Lung (tissue), 12 donors: Measurements from ENCODE around the gene CMTM2. TPM values are rescaled to one million over a fixed set of nuclear protein-coding genes. Genes with fewer than 3 reads are reported as not detected.

ENCODE experiments used
- ATAC-seq: fragments of 200-7000 bp; cut with Tn5 transposase; one replicate; pipeline ENCODE4 v1.9.1; 2020; ENCODE audit warnings: moderate number of reproducible peaks; ENCODE audit not compliant: insufficient read depth, low FRiP score
- DNase-seq, 3 donors: peaks; one replicate each; pipeline ENCODE4 v3.0.0-alpha.2; 2013 to 2017
- H3K27ac ChIP-seq, 2 donors: one replicate each; pipeline ENCODE4 v1.5.1; 2013; ENCODE audit warnings: mild to moderate bottlenecking in 2 of 2, moderate library complexity in 2 of 2, control low read depth in 1 of 2, inconsistent platforms in 1 of 2, low read depth in 1 of 2, low read length in 1 of 2
- H3K27me3 ChIP-seq, 3 donors: one replicate each; pipeline ENCODE4 v1.5.1; 2013; ENCODE audit warnings: low read length in 2 of 3; ENCODE audit not compliant: control insufficient read depth in 3 of 3, insufficient read depth in 3 of 3
- H3K36me3 ChIP-seq, 4 donors: one replicate each; pipeline ENCODE4 v1.5.1; 2013; ENCODE audit warnings: low read length in 4 of 4, mild to moderate bottlenecking in 1 of 4, moderate library complexity in 1 of 4; ENCODE audit not compliant: control insufficient read depth in 4 of 4, insufficient read depth in 4 of 4
- H3K4me1 ChIP-seq, 5 donors: one replicate each; pipeline ENCODE4 v1.5.1; 2013; ENCODE audit warnings: low read length in 5 of 5, mild to moderate bottlenecking in 2 of 5, moderate library complexity in 1 of 5; ENCODE audit not compliant: control insufficient read depth in 5 of 5, insufficient read depth in 5 of 5
- H3K4me3 ChIP-seq: one replicate; pipeline ENCODE4 v1.5.1; 2013; ENCODE audit warnings: mild to moderate bottlenecking, control low read depth, moderate library complexity
- H3K9ac ChIP-seq, 2 donors: one replicate each; pipeline ENCODE4 v1.5.1; 2013; ENCODE audit warnings: low read length in 2 of 2, control low read depth in 1 of 2; ENCODE audit not compliant: insufficient read depth in 1 of 2
- H3K9me3 ChIP-seq, 4 donors: one replicate each; pipeline ENCODE4 v1.5.1; 2013; ENCODE audit warnings: low read length in 3 of 4, mild to moderate bottlenecking in 1 of 4, moderate library complexity in 1 of 4; ENCODE audit not compliant: control insufficient read depth in 4 of 4, insufficient read depth in 3 of 4
- CTCF ChIP-seq: IDR thresholded peaks from 2 replicates; pipeline ENCODE4 v1.5.1; 2012; ENCODE audit warnings: mild to moderate bottlenecking; ENCODE audit errors: control extremely low read depth, extremely low read depth
- WGBS, 2 donors: extraction: QIAGEN DNeasy Blood & Tissue Kit; methylation state at CpG; one replicate each; pipeline ENCODE4 v1.1.7; 2013; 5-methylcytosine and 5-hydroxymethylcytosine counted together
- polyA plus RNA-seq, 2 donors: library from polyadenylated mRNA; stranded (reverse); fragments of 200-250 nt; gene quantifications; one replicate each; pipeline ENCODE4 v1.2.1, GENCODE V29; 2013
- total RNA-seq, 2 donors: library from RNA; depleted of rRNA in 1 of 2; stranded (reverse); fragments of >200 nt in 1 of 2; gene quantifications; one replicate each; pipeline ENCODE4 v1.2.1, GENCODE V29; 2014 to 2021
- donor health status: control.
- donor health status: control.
- donor health status: Bipolar disorder and iron deficiency.
- donor health status: healthy.
- donor health status: DM: yes; HTN: yes; CAD: no.

Gene CMTM2
- total and polyA plus RNA-seq, 4 donors, result 2.0 to 14.1 (median 3.0) TPM

GRCh38 chr16:66569131-66569530 lies 10.1 kb upstream of the CMTM2 start:
- H3K4me1 ChIP-seq, result peaks cover 0 to 2% (median 0%) of the 10 kb centered on the region in 5 donors
- WGBS, 2 donors, result 100% methylated on average over 1 of the region's 1 CpG
- no peak for ATAC-seq
- no peak overlapping the region for H3K9ac ChIP-seq
- no peak overlapping the region for H3K27ac ChIP-seq
- H3K9me3 ChIP-seq, result peaks cover 0 to 2% (median 0%) of the 10 kb centered on the region in 4 donors
- no peak for TF ChIP-seq CTCF
- H3K4me3 ChIP-seq, result no peak overlapping the region
- peaks cover 0 to 19% (median 10%) of the 10 kb centered on the region in 4 donors for H3K36me3 ChIP-seq
- no peaks in the 10 kb centered on the region for H3K27me3 ChIP-seq
- no peak for DNase-seq

GRCh38 chr16:66569827-66570405 lies 9.3 kb upstream of the CMTM2 start:
- H3K27ac ChIP-seq, result no peak overlapping the region
- WGBS, 2 donors, result 63 to 64% methylated on average over 3 of the region's 3 CpGs
- no peak overlapping the region for H3K9ac ChIP-seq
- peak; percentile 58 for ATAC-seq
- no peak overlapping the region for H3K4me3 ChIP-seq
- peaks cover 0 to 2% (median 0%) of the 10 kb centered on the region in 5 donors for H3K4me1 ChIP-seq
- no peak for TF ChIP-seq CTCF
- DNase-seq, result no peak
- H3K36me3 ChIP-seq, result peaks cover 0 to 15% (median 7%) of the 10 kb centered on the region in 4 donors
- peaks cover 0 to 2% (median 0%) of the 10 kb centered on the region in 4 donors for H3K9me3 ChIP-seq
- H3K27me3 ChIP-seq, result no peaks in the 10 kb centered on the region

- no peak for DNase-seq
- Histone ChIP-seq H3K9me3 (no peaks in the 10 kb centered on the region), H3K4me3 (no peak overlapping the region), H3K4me1 (peaks cover 0 to 2% (median 0%) of the 10 kb centered on the region in 5 donors), H3K27ac (no peak overlapping the region), H3K9ac (no peak overlapping the region), H3K27me3 (peaks cover 0 to 4% (median 0%) of the 10 kb centered on the region in 3 donors), H3K36me3 (no peaks in the 10 kb centered on the region)
- 31 to 61% methylated on average over 2 of the region's 2 CpGs for WGBS, 2 donors
- TF ChIP-seq CTCF, result no peak
- ATAC-seq, result no peak
These were observed 6.9 kb upstream of the CMTM2 start for GRCh38 chr16:66572356-66572755.

GRCh38 chr16:66574081-66574480 lies 5.2 kb upstream of the CMTM2 start:
- Histone ChIP-seq H3K9me3 (peaks cover 0 to 3% (median 0%) of the 10 kb centered on the region in 4 donors), H3K27ac (no peak overlapping the region), H3K4me1 (peaks cover 0 to 17% (median 8%) of the 10 kb centered on the region in 5 donors), H3K4me3 (no peak overlapping the region), H3K36me3 (no peaks in the 10 kb centered on the region), H3K9ac (no peak overlapping the region), H3K27me3 (peaks cover 0 to 16% (median 15%) of the 10 kb centered on the region in 3 donors)
- WGBS, 2 donors, result 93 to 94% methylated on average over 1 of the region's 1 CpG
- ATAC-seq, result no peak
- no peak for DNase-seq
- no peak for TF ChIP-seq CTCF
